Prostate gland (tissue), 2 donors: ENCODE measurements around the gene UQCRHL. TPM values are rescaled to one million over a fixed set of nuclear protein-coding genes. Genes with fewer than 3 reads are reported as not detected.
"Not testable (repeated sequence)": the region's sequence is repeated elsewhere in the genome, so short reads cannot be mapped to it uniquely, and the experiment has no call there.

Source experiments
- DNase-seq: peaks from one replicate; pipeline ENCODE4 v3.0.0-alpha.2; 2019; ENCODE audit warnings: low spot score
- H3K27ac ChIP-seq, 2 donors: fragments of 200-600 bp; sonication (generic); 2 replicates each; pipeline ENCODE4 v1.5.1; 2017 to 2019
- H3K27me3 ChIP-seq: fragments of 200-600 bp; sonication (generic); replicated peaks from 2 replicates; pipeline ENCODE4 v1.5.1; 2019; ENCODE audit not compliant: insufficient read depth
- H3K36me3 ChIP-seq, 2 donors: fragments of 200-600 bp; sonication (generic); 1 replicate in 1 of 2; 2 replicates in 1 of 2; pipeline versions ENCODE4 v1.5.1 to v1.8.1; 2017 to 2019
- H3K4me1 ChIP-seq: fragments of 200-600 bp; sonication (generic); replicated peaks from 2 replicates; pipeline ENCODE4 v1.5.1; 2019
- H3K4me3 ChIP-seq, 2 donors: fragments of 200-600 bp; sonication (generic); 2 replicates each; pipeline ENCODE4 v1.5.1; 2017 to 2019
- H3K9me3 ChIP-seq: fragments of 200-600 bp; sonication (generic); 2 replicates; pipeline ENCODE4 v1.5.1; 2017
- POLR2A ChIP-seq: fragments of 450-650 bp; IDR thresholded peaks from one replicate; pipeline ENCODE4 v1.6.1; 2016; ENCODE audit warnings: antibody characterized with exemption, mild to moderate bottlenecking
- POLR2AphosphoS5 ChIP-seq: sonication (generic); formaldehyde crosslinking; IDR thresholded peaks from one replicate; pipeline ENCODE4 v1.6.1; 2017; ENCODE audit warnings: antibody characterized with exemption
- WGBS: methylation state at CpG from one replicate; pipeline ENCODE4 v1.1.5; 2018; 5-methylcytosine and 5-hydroxymethylcytosine counted together
- intact Hi-C: fragments of 100-400 bp; cut with DNase I; formaldehyde crosslinking; loops from one replicate; pipeline ENCODE4 v1.14.2; 2022
- total RNA-seq, 2 donors: library from RNA; depleted of rRNA; stranded (reverse); fragments of >200 nt; gene quantifications; one replicate each; pipeline ENCODE4 v1.1.0, GENCODE V29; 2016
- TF ChIP-seq, protein P1 (sequence below), 4 experiments: fragments of 200-600 bp in 2 of 4; fragments of 450-650 bp in 2 of 4; sonication (generic) in 2 of 4; IDR thresholded peaks; 1 replicate in 3 of 4; 2 replicates in 1 of 4; pipeline ENCODE4 v1.5.1; 2016 to 2019; ENCODE audit warnings: antibody characterized with exemption in 4 of 4, mild to moderate bottlenecking in 2 of 4, moderate library complexity in 2 of 4

UQCRHL gene
- total RNA-seq, 2 donors from 2014 or later = 1.6 to 2.4 TPM

- TF ChIP-seq, protein P1, sequence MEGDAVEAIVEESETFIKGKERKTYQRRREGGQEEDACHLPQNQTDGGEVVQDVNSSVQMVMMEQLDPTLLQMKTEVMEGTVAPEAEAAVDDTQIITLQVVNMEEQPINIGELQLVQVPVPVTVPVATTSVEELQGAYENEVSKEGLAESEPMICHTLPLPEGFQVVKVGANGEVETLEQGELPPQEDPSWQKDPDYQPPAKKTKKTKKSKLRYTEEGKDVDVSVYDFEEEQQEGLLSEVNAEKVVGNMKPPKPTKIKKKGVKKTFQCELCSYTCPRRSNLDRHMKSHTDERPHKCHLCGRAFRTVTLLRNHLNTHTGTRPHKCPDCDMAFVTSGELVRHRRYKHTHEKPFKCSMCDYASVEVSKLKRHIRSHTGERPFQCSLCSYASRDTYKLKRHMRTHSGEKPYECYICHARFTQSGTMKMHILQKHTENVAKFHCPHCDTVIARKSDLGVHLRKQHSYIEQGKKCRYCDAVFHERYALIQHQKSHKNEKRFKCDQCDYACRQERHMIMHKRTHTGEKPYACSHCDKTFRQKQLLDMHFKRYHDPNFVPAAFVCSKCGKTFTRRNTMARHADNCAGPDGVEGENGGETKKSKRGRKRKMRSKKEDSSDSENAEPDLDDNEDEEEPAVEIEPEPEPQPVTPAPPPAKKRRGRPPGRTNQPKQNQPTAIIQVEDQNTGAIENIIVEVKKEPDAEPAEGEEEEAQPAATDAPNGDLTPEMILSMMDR (IDR thresholded peaks at IDR 0.05) = peak in 1 of 4 experiments; percentile 3
- TF ChIP-seq POLR2A (peak; percentile 75), POLR2AphosphoS5 (peak; percentile 89)
- Histone ChIP-seq H3K9me3 (no peaks in the 10 kb centered on the region), H3K4me1 (no peaks in the 10 kb centered on the region), H3K36me3 (no peaks in the 10 kb centered on the region), H3K27me3 (no peaks in the 10 kb centered on the region), H3K4me3 (peak overlapping the region; percentile 53 to 79), H3K27ac (peak overlapping the region; percentile 99 to 100)
- under 1% methylated on average over 73 of the region's 77 CpGs for WGBS
- peak; percentile 87 for DNase-seq
- intact Hi-C loops = loop anchor here (2.0 to 5.0 kb wide), 2 partner anchors 14 to 118 kb away; no protein-coding TSS in a partner anchor
Observed at GRCh38 chr1:15834406-15835204, 27.2 kb upstream of the UQCRHL start.

GRCh38 chr1:15833842-15834405, 26.5 kb upstream of the UQCRHL start:
- H3K27ac ChIP-seq = peak overlapping the region; percentile 99 to 100
- H3K4me1 ChIP-seq = no peaks in the 10 kb centered on the region
- H3K27me3 ChIP-seq = no peaks in the 10 kb centered on the region
- DNase-seq = no peak
- TF ChIP-seq POLR2AphosphoS5 (no peak), POLR2A (peak; percentile 30)
- under 1% methylated on average over 10 of the region's 10 CpGs for WGBS
- H3K4me3 ChIP-seq = peak overlapping the region; percentile 53 to 79
- no peaks in the 10 kb centered on the region for H3K36me3 ChIP-seq
- intact Hi-C loops = loop anchor here (2.0 to 5.0 kb wide), 2 partner anchors 15 to 118 kb away; no protein-coding TSS in a partner anchor
- H3K9me3 ChIP-seq = no peaks in the 10 kb centered on the region

GRCh38 chr1:15833069-15833679, 25.7 kb upstream of the UQCRHL start:
- intact Hi-C loops = loop anchor here (5.0 kb wide), 1 partner anchor 119 kb away; no protein-coding TSS in a partner anchor
- 45% methylated on average over 24 of the region's 24 CpGs for WGBS
- H3K27me3 ChIP-seq = no peaks in the 10 kb centered on the region
- H3K27ac ChIP-seq = peak overlapping the region; percentile 99 to 100
- TF ChIP-seq POLR2AphosphoS5 = peak; percentile 68
- no peak for TF ChIP-seq POLR2A
- no peaks in the 10 kb centered on the region for H3K4me1 ChIP-seq
- peak; percentile 81 for DNase-seq
- H3K9me3 ChIP-seq = no peaks in the 10 kb centered on the region
- H3K36me3 ChIP-seq = no peaks in the 10 kb centered on the region
- peak overlapping the region; percentile 53 to 79 for H3K4me3 ChIP-seq

DNA sequence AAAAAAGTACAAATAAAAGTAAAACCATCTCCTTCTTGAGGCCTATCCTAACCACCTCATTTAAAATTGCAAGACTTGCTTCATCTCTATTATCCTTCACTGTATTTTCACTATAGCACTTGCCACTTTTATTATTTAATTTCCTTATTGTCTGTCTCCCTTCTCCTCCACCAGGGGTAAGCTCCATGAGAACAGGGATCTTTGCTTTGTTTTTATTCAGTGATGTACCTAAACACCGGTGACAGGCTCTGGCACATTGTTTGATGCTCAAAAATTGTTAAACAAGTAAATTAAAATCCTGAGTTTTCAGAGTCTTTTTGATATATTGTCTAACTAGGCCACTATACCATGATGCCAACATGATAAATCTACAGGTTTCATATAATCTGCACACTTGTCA, 22.8 kb upstream of the UQCRHL start:
- Histone ChIP-seq H3K9me3 (no peaks in the 10 kb centered on the region), H3K36me3 (no peaks in the 10 kb centered on the region), H3K4me1 (no peaks in the 10 kb centered on the region), H3K4me3 (no peak overlapping the region), H3K27me3 (no peaks in the 10 kb centered on the region), H3K27ac (peak overlapping the region; percentile 13 to 17)
- WGBS = 37% methylated on average over 1 of the region's 1 CpG
- TF ChIP-seq POLR2A (no peak), POLR2AphosphoS5 (no peak)
- TF ChIP-seq, protein P1 (IDR thresholded peaks at IDR 0.05) = no peak
- DNase-seq = no peak
- intact Hi-C loops = loop anchor here (5.0 kb wide), 1 partner anchor 122 kb away; no protein-coding TSS in a partner anchor

DNA sequence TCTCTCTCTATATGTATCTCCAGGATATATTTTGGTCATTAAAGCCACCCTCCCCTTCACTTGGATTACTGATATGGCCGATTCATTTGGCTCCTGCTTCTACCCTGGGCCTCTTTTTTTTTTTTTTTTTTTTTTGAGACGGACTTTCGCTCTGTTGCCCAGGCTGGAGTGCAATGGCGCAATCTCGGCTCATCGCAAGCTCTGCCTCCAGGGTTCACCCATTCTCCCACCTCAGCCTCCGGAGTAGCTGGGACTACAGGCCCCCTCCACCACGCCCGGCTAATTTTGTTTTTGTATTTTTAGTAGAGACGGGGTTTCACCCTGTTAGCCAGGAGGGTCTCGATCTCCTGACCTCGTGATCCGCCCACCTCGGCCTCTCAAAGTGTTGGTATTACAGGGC, 21.5 kb upstream of the UQCRHL start:
- H3K27ac ChIP-seq, H3K27me3 ChIP-seq, H3K36me3 ChIP-seq, H3K4me3 ChIP-seq, intact Hi-C loops, DNase-seq, H3K9me3 ChIP-seq, H3K4me1 ChIP-seq: not testable (repeated sequence)
- 95% methylated on average over 14 of the region's 14 CpGs for WGBS

DNA sequence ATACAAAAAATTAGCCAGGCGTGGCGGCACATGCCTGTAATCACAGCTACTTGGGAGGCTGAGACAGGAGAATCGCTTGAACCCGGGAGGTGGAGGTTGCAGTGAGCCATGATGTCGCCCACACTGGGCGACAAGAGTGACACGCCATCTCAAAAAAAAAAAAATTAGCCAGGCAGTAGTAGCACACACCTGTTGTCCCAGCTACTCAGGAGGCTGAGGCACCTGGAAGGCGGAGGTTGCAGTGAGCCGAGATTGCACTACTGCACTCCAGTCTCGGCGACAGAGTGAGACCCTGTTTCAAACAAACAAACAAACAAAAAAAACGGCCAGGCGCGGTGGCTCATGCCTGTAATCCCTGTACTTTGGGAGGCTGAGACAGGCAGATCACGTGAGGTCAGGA, 20.1 kb upstream of the UQCRHL start:
- H3K36me3 ChIP-seq, H3K4me3 ChIP-seq, H3K4me1 ChIP-seq, H3K27me3 ChIP-seq, H3K27ac ChIP-seq, intact Hi-C loops, H3K9me3 ChIP-seq, DNase-seq: not testable (repeated sequence)
- 98% methylated on average over 15 of the region's 15 CpGs for WGBS
